ENCODE data around the gene IGF1R. TPM values are rescaled to one million over a fixed set of nuclear protein-coding genes. Genes with fewer than 3 reads are reported as not detected.

The IGF1R gene
- total RNA-seq, 1 experiment from 2014 or later: 87.9 TPM

DNA sequence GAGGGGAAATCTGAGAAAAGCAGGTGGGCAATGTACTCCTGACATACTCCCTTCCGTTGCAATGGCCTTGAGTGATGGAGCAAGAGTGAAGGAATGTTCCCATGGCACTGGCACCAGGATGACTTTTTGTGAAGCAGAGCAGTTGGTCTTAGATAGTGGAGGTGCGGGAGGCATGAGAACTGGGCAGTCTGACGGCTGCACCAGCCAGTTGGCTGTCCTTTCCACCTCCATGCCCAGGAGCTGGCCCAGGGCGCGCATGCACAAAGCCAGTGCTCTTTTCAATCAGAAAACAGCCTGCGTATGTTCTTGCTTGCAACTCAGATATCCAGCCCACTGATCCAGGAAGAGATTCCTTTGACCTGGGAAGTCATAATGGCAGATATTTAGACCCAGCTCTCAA lies 222.4 kb downstream of the IGF1R start:
- in situ Hi-C loops (cut with HindIII; ENCODE audit: low pct_unique_long_range_greater_than_20kb, low sequenced_read_pairs): no loop called here
- no peak for DNase-seq (ENCODE audit: low read depth)

DNA sequence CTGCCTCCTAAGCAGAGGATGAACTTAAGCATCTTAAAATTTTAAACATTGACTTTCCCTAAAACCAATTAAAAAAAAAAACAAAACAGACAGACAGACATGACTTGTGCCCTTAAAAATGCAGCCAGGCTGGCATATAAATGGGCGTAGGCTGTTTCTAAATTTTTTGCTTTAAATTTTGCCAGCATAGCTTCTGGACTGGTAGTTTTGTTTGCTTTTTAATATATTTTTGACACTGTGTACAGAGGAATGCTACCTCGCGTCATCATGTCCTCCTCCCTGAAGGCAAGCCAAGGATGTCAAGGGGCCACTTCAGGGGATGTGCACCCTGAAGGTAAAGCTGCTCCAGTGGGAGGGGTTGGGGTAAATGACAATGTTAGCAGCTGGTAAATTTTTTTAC lies 224.4 kb downstream of the IGF1R start:
- in situ Hi-C loops (cut with HindIII; ENCODE audit: low pct_unique_long_range_greater_than_20kb, low sequenced_read_pairs): no loop called here
- no peak for DNase-seq (ENCODE audit: low read depth)

DNA sequence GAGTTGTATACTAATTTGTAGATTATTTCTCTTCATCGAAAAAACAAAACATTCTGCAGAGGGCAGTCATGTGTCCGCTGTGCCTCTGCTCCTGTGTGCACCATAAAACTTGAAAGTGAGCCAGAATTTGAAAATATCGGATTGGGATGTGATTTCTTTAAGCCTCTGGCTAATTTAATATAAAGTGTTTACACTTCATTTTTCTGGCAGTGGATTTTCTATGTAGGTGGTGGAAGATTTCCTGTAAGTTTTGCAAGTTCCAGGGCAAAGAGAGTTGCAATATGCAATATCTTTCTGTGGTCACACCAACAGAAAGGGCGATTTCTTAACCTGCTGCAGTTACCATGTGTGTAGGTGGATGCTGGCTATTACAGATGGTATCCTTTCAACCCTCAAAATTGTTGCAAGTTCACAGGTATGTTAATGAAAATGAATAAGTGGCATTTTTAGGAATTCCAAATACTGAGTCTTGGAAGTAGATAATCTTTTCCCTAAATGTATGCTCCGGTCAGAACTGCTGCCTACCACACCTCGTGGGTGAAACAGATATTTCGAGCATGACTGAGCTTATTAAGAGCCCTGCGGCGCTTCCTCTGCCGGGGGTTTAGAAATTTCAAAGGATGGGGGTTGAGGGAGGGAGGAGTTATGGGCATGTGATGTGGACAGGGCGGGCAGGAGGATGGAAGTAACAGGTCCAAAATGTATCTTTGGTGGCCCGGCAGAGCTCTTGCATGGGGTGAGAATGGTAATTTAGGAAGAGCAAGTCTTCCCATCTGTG lies 225.3 kb downstream of the IGF1R start:
- in situ Hi-C loops (cut with HindIII; ENCODE audit: low pct_unique_long_range_greater_than_20kb, low sequenced_read_pairs): no loop called here
- DNase-seq (ENCODE audit: low read depth): peak; percentile 91

DNA sequence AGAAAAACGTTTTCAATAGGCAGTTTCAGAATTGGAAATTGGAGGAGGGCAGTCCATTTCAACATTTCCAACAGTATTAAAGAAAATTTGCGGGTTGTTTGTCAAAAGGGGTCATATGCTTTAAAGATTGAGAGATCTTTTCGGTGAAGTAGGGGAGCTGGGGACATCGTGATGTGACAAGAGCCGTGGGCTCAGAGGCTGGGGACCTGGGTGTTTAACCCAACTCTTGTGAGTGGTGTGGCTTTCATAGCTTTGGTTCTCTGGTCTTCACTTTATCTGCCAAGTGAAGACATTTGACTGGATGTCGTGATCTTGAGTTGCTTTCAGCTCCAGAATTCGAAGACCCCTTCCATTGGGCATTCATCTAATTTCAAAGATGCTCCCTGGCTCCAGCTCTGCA lies 226.0 kb downstream of the IGF1R start:
- DNase-seq (ENCODE audit: low read depth): no peak
- in situ Hi-C loops (cut with HindIII; ENCODE audit: low pct_unique_long_range_greater_than_20kb, low sequenced_read_pairs): no loop called here

DNA sequence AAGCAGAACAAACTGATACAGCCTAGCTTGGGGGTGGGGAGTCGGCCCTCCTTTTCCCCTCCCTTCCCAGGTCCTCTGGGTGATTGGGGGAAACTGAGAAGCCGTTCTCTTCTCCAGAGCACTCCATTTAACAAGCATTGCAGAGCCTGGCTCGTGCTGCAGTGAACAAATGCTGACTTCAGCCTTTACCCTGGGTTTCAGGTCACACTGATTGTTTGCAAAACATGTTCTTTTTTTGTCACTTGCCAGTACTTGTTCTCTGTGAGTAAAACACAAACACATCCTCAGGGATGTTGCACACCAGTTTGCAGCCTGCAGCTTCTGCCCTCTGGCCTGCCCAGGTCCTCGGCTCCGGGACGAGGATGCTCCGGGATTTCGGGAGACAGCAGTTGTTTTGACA lies 226.4 kb downstream of the IGF1R start:
- no peak for DNase-seq (ENCODE audit: low read depth)
- in situ Hi-C loops (cut with HindIII; ENCODE audit: low pct_unique_long_range_greater_than_20kb, low sequenced_read_pairs): no loop called here

DNA sequence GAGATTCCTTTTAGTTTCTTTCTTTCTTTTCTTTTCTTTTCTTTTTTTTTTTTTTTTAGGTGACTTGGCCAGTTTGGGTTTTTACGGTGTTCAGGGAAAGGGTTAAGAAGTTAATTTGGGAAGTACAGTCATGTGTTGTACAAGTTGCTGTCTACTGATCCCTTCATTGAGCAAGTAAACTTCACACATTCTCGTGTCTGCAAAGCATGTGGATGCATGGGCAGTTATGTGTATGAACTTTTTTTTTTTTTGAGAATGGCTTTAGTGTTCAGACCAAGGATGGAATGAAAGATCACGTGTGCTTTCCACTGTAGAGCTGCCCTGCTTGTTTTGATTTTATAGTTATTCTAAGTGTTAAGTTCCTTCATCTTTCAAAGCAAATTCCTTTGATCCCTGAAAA lies 227.0 kb downstream of the IGF1R start:
- no peak for DNase-seq (ENCODE audit: low read depth)
- in situ Hi-C loops (cut with HindIII; ENCODE audit: low pct_unique_long_range_greater_than_20kb, low sequenced_read_pairs): no loop called here

DNA sequence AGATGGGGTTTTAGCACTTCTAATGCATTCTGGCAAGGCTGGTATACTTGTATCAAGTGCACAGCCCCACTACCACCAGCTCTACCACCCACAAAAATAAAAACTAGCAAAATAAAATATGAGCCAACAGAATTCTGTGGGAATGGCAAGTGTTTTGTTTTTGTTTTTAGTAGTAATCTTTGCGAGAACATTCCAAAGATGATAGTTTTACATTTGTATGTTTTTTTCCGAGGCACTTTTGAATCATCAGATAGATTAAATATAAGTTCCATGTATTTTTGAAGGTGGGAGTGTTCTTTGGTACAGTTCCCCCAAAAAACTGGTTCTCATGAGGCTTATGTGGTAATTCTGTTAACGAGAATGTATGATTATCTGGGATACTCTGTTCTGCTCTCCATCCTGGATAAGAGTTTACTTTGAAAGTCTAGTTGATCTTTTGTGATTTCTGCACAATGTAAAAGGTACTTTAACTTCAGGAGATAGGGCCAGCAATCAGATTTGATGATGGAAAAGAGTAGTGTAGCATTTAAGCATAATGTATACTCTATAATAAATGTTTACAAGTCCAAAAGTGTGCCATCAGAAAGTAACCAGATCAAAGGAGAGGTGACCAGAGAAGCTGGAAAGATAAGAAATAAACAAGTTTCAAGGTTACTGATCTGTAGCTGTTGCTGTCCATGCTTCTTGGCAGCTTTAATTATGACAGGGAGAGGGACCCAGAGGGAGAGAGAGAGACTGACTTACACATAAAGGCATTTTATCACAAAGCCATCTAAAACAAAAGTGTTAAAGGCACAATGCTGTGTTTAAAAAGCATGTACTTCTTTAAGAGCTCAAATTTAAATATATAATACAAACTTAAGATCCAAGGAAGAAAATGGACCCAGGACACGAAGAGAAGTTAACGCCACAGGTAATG lies 228.4 kb downstream of the IGF1R start:
- in situ Hi-C loops (cut with HindIII; ENCODE audit: low pct_unique_long_range_greater_than_20kb, low sequenced_read_pairs): no loop called here
- DNase-seq (ENCODE audit: low read depth): no peak

DNA sequence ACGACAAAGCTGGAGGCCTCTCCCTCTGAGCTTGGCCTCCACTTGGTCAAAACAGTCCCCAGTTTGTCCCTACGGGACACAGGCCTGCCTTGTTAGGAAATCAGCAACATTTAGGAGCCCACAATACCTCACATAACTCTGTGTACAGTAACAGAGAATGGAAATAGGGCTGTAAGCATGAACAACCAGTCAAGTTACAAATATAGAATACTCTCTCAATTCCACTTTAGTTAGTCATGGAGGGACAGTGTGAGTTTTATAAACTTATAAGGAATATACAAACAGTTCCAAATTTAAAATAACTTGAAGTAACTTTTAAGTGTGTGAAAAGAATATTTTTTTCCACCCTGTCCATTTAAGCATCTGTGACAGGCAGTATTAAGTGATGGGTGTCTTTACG lies 229.8 kb downstream of the IGF1R start:
- no peak for DNase-seq (ENCODE audit: low read depth)
- in situ Hi-C loops (cut with HindIII; ENCODE audit: low pct_unique_long_range_greater_than_20kb, low sequenced_read_pairs): no loop called here

DNA sequence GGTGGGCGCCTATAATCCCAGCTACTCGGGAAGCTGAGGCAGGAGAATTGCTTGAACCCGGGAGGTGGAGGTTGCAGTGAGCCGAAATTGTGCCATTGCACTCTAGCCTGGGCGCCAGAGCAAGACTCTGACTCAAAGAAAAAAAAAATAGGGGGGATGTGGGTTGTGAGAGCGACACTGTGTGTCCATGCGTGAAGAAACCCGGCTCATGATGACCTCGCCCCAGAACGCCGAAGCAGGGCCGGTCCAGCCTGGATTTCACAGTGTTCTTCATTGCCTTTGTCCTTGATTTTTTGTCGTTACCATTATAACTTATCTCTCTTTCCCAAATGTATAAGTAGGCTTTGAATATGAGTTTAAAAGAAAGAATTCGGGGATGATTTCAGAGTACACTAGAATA lies 230.5 kb downstream of the IGF1R start:
- in situ Hi-C loops (cut with HindIII; ENCODE audit: low pct_unique_long_range_greater_than_20kb, low sequenced_read_pairs): no loop called here

DNA sequence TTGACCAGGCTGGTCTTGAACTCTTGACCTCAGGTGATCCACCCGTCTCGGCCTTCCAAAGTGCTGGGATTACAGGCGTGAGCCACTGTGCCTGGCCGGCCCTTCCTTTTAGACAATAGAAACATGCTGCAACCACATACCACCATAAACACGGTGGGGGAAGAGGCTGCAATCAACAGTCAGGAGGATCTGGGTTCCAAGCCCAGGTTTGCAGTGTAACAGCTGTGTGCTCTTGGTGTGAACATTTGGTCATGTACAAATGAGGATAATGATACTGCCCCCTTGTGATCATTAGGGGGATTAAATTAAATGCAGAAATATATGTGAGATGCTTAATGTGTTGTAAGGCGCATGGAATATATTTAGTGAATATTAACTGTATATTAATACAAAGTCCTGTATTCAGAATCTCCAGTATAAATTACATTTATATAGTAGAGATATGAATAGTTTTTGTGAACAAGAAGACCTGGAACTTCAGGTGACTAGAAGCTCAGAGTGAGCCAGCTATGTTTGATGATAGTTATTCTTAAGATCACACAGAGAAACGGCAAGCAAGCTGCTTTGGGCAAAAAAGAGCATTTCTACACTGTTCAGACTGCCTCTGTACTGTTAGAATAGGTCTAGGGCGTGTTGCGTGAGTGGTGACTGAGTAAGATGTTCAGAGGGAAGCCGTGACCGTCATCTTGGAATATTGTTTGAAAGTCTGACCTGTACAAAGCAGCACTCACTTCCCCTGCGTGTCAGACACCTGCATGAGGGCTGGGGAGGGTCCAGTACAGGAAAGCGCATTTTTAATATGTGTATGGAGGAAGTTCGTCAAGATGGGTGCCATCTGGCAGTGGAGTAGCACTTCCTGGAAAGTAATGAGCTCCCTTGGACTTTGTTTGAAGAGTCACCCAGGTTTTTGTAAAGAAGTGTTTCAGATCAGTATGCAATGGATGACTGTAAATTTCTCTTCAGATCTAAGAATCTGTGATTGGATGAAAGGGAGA lies 233.5 kb downstream of the IGF1R start:
- peak; percentile 42 for DNase-seq (ENCODE audit: low read depth)
- in situ Hi-C loops (cut with HindIII; ENCODE audit: low pct_unique_long_range_greater_than_20kb, low sequenced_read_pairs): no loop called here

More for the DNA sequence above, 230.5 kb downstream of the IGF1R start:
- DNase-seq (ENCODE audit: low read depth): peak; percentile 63

DNA sequence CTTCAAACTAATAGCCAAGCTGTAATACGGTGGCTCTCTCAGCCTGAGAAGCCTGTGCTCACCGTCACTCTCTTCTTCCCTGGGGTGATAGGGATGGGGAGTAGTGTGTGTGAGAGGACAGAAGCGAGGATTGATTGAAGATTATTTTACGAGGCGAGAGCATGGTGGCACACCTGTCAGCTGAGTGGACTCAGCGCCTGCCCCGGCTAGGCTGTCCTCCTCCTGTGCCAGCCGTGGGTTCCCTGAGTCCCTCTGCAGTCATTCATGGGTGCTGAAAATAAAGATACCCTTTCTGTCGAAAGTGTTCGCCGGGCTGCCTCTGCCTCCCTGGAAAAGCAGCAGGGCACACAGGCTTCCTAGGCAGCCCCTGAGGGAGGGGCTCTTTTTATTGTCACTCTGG lies 235.1 kb downstream of the IGF1R start:
- DNase-seq (ENCODE audit: low read depth): no peak
- in situ Hi-C loops (cut with HindIII; ENCODE audit: low pct_unique_long_range_greater_than_20kb, low sequenced_read_pairs): no loop called here

DNA sequence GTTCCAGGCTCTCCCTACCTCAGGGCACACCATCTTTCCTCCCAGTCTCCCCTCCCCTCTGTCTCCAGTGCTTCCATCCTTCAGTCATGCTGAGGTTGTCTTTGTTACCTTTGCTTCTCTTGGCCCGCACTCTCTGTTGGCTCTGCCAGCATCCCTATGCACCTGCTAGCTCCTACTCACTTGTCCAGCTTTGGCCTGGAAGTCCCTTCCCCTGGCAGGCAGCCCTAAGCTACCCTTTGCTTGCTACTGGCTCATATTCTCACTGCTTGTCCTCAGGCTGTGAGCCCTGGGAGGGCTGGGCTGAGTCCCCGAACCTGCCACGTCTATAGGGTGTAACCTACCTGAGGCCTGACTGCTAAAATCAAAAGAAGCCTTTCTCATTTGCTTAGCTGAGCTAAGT lies 236.6 kb downstream of the IGF1R start:
- DNase-seq (ENCODE audit: low read depth): no peak
- in situ Hi-C loops (cut with HindIII; ENCODE audit: low pct_unique_long_range_greater_than_20kb, low sequenced_read_pairs): no loop called here

DNA sequence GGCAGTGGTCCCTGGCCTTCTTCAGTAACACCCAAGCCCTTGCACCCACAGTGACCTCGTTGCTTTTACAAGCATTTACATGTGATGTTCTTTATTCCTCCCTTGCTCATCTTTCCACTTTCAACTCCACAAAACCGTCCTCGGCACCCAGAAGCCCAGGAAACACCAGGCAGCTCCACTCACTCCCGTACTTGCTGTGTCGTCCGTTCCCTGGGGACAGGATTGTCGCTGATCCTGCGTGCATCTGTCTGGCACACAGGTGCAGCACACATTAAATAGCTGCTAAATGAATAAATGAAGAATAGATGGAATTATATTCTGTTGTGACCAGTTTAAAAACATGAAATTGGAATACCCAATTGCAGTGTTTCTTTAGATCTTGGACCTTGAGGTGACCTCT lies 239.6 kb downstream of the IGF1R start:
- in situ Hi-C loops (cut with HindIII; ENCODE audit: low pct_unique_long_range_greater_than_20kb, low sequenced_read_pairs): no loop called here
- no peak for DNase-seq (ENCODE audit: low read depth)

DNA sequence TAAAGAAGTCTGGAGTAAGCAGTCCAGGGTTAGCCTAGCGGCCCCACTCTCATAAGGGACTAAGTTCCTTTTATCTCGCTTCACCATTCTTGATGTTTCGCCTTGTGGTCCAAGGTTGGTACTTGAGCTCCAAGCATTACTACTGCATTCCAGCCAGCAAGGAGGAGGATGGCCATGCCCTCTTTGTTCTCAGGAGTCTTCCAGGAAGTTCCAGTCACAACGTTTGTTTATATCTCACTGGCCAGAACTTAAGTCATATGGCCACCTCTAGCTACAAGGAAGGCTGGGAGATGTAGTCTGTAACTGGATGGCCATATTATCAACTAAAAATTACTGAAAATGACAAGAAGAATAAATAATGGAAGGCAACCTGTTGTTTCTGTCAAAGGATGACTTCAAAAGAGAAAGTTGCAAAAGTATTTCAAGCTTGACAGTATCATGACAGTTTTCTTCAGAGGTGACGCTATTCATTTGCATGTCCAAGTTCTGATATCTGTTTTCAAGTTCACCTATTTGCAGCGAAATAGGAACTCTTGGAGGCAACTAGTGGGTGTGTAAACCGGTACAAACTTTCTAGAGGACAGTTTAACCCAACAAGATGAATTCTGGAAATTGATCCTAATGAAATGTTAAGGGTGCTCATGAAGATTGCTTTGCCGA lies 240.6 kb downstream of the IGF1R start:
- peak; percentile 75 for DNase-seq (ENCODE audit: low read depth)
- in situ Hi-C loops (cut with HindIII; ENCODE audit: low pct_unique_long_range_greater_than_20kb, low sequenced_read_pairs): no loop called here

DNA sequence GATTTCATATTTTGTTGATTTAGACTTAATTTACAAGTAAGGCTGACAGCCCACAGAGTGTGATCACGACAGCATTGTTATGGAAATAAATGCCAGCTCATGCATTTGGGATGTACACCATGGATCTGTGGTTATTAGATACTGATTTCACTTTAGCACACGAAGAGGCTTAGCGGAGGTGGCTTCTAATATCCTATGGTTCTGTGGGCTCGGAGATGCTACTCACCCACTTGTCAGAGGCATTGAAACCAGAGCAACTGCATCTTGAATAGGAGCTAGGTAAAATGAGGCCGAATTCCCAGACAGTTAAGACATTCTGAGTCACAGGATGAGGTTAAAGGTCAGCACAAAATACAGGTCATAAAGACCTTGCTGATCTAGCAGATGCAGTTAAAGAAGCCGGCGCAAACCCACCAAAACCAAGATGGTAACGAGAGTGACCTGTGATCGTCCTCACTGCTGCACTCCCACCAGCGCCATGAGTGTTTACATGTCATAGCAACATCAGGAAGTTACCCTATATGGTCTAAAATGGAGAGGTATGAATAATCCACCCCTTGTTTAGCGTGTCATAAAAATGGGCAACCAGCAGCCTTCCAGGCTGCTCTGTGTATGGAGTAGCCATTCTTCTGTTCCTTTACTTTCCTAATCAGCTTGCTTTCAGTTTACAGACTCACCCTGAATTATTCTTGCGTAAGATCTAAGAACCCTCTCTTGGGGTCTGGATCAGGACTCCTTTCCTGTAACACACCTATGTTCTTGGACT lies 241.8 kb downstream of the IGF1R start:
- in situ Hi-C loops (cut with HindIII; ENCODE audit: low pct_unique_long_range_greater_than_20kb, low sequenced_read_pairs): no loop called here
- DNase-seq (ENCODE audit: low read depth): peak; percentile 90

DNA sequence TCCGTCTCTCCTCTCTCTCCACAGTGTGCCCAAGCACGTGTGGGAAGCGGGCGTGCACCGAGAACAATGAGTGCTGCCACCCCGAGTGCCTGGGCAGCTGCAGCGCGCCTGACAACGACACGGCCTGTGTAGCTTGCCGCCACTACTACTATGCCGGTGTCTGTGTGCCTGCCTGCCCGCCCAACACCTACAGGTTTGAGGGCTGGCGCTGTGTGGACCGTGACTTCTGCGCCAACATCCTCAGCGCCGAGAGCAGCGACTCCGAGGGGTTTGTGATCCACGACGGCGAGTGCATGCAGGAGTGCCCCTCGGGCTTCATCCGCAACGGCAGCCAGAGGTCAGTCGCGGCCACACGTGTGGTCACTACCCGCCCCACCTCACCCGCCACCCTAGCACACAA lies 243.0 kb downstream of the IGF1R start:
- in situ Hi-C loops (cut with HindIII; ENCODE audit: low pct_unique_long_range_greater_than_20kb, low sequenced_read_pairs): no loop called here

DNA sequence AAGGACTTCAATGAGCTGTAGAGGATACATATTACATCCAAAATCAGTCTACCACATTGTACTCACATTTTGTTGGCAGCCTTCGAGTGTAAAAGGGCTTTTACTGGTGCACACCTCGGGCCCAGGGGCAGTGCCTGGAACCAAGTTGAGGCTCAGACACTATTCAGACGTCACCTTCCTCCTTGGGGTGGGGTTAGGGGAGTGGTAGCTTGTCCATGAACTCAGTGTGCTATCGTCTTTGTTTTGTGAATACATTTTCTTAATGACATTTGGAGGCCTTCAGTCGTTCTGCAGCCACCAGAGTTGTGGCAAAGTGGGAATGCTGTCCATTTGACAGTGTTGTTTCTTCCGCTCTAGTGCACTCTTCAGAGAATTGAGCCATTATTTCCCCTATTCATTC lies 245.1 kb downstream of the IGF1R start:
- in situ Hi-C loops (cut with HindIII; ENCODE audit: low pct_unique_long_range_greater_than_20kb, low sequenced_read_pairs): no loop called here
- DNase-seq (ENCODE audit: low read depth): peak; percentile 59

More for the DNA sequence above, 243.0 kb downstream of the IGF1R start:
- DNase-seq (ENCODE audit: low read depth): no peak

Data from Caki2 (cell line).